T-helper 17 cell (primary cell): Measurements from ENCODE around the gene CASP4. TPM values are rescaled to one million over a fixed set of nuclear protein-coding genes. Genes with fewer than 3 reads are reported as not detected.
"Not testable (repeated sequence)": the region's sequence is repeated elsewhere in the genome, so short reads cannot be mapped to it uniquely, and the experiment has no call there.

Source experiments
- ATAC-seq: fragments of 150-1000 bp; cut with Tn5 transposase; 2 replicates; pipeline ENCODE4 v1.10.0; 2021; ENCODE audit warnings: mild to moderate bottlenecking, moderate library complexity
- DNase-seq, 3 donors: peaks; one replicate each; pipeline versions ENCODE4 v3.0.0 to v3.0.0-alpha.2; 2020 to 2021
- H3K9me3 ChIP-seq: one replicate; pipeline ENCODE4 v1.7.0; 2013; ENCODE audit warnings: low read length, mild to moderate bottlenecking; ENCODE audit not compliant: control insufficient read depth, poor library complexity, severe bottlenecking
- H3K27ac Mint-ChIP-seq: one replicate; pipeline ENCODE4 v1.8.0; 2022; ENCODE audit warnings: mild to moderate bottlenecking, moderate library complexity, mixed read lengths
- H3K27me3 Mint-ChIP-seq: one replicate; pipeline ENCODE4 v1.8.0; 2022; ENCODE audit warnings: mixed read lengths
- H3K36me3 Mint-ChIP-seq: one replicate; pipeline ENCODE4 v1.8.0; 2022; ENCODE audit warnings: low read depth, mixed read lengths
- H3K4me1 Mint-ChIP-seq: one replicate; pipeline ENCODE4 v1.8.0; 2022; ENCODE audit warnings: mild to moderate bottlenecking, mixed read lengths
- H3K4me3 Mint-ChIP-seq: one replicate; pipeline ENCODE4 v1.8.0; 2022; ENCODE audit warnings: mild to moderate bottlenecking, moderate library complexity, mixed read lengths
- total RNA-seq, 4 donors: library from RNA in 2 of 4; stranded (reverse) in 2 of 4; gene quantifications; one replicate each; pipeline ENCODE4 v1.2.3 and lab custom pipeline; 2022 to 2026

The CASP4 gene
- total RNA-seq, 2 donors from 2014 or later = 97.2 to 102 TPM

DNA sequence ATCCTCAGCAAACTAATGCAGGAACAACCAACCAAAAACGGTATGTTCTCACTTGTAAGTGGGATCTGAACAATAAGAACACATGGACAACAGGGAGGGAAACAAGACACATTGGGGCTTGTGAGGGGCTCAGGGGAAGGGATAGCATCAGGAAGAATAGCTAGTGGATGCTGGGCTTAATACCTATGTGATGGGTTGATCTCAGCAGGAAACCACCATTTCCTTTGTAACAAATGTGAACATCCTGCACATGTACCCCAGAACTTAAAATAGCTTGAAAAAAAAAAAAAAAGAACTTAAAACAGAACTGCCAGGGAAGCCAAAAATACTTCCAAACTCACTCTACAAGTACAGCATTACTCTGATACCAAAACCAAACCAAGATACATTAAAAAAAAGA is 33.8 kb downstream of the CASP4 start:
- Mint-ChIP-seq H3K27ac (peak overlapping the region; percentile 24), H3K4me3 (peak overlapping the region; percentile 73), H3K27me3 (no peaks in the 10 kb centered on the region), H3K36me3 (no peaks in the 10 kb centered on the region), H3K4me1 (peaks cover 14% of the 10 kb centered on the region)
- no peaks in the 10 kb centered on the region for H3K9me3 ChIP-seq
- DNase-seq = no peak
- ATAC-seq = peak; percentile 70

DNA sequence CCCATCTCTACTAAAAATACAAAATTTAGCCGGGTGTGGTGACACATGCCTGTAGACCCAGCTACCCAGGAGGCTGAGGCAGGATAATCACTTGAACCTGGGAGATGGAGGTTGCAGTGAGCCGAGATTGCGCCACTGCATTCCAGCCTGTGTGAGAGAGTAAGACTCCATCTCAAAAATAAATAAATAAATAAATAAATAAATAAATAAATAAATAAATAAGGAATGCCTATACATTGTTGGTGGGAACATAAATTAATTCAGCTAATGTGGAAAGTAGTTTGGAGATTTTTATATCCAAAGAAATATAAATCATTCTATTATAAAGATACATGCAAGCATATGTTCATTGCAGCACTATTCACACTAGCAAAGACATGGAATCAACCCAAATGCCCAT is 34.3 kb downstream of the CASP4 start:
- not testable (repeated sequence) for H3K27me3 Mint-ChIP-seq, H3K27ac Mint-ChIP-seq, H3K36me3 Mint-ChIP-seq, H3K9me3 ChIP-seq, DNase-seq, ATAC-seq
- Mint-ChIP-seq H3K4me3 (peak overlapping the region; percentile 73), H3K4me1 (peaks cover 14% of the 10 kb centered on the region)

DNA sequence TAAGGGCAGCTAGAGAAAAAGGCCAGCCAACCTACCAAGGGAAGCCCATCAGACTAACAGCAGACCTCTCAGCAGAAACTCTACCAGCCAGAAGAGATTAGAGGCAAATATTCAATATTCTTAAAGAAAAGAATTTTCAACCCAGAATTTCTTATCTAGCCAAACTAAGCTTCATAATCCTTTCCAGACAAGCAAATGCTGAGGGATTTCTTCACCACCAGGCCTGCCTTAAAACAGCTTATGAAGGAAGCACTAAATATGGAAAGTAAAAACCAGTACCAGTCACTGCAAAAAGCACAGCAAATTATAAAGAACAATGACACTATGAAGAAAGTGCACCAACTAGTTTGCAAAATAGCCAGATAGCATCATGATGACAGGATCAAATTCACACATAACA is 39.6 kb downstream of the CASP4 start:
- ATAC-seq (no peak), DNase-seq (no peak)
- peaks cover 6% of the 10 kb centered on the region for H3K36me3 Mint-ChIP-seq
- H3K4me1 Mint-ChIP-seq = no peaks in the 10 kb centered on the region
- H3K4me3 Mint-ChIP-seq = no peak overlapping the region
- no peaks in the 10 kb centered on the region for H3K27me3 Mint-ChIP-seq
- no peak overlapping the region for H3K27ac Mint-ChIP-seq
- H3K9me3 ChIP-seq = no peaks in the 10 kb centered on the region

DNA sequence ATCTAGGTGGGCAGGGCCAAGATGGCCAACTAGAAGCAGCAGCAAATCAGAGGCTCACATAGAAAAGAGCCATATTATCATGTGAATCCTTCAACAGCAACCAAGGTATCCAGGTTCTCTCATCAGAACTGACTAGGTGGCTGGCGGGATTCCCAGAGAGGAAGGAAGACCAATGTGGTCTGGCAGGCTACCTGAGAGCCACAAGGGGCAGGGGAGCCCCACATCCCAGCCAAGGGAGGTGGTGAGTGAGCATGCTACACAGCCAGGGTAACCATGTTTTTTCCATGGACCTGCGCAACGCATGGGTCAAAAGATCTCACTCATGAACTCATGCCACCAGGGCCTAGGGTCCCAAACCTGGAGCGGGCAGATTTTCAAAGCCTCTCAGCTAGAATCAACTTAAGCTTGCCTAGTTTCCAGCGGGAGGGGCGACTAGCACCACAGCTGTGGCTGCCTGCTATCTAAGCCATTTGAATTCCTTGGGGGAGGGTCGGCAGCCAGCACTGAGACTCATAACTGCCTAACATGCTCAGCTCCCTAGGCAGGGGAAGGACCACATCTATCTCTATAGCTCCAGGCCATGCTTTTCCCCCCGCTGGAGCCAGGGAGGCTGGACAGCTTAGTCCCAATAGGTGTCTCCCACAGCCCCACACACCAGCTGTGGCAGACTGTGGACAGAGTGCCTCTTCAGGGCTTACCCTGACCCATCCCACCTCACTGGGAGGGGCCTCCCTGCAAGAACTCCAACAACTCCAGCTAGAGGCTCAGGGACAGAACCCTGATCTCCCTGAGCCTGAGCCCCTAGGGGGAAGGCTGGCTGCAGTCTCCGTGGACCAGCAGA is 41.4 kb downstream of the CASP4 start:
- no peaks in the 10 kb centered on the region for H3K9me3 ChIP-seq
- ATAC-seq (no peak), DNase-seq (no peak)
- no peak overlapping the region for H3K27ac Mint-ChIP-seq
- peaks cover 6% of the 10 kb centered on the region for H3K36me3 Mint-ChIP-seq
- H3K4me1 Mint-ChIP-seq = no peaks in the 10 kb centered on the region
- no peak overlapping the region for H3K4me3 Mint-ChIP-seq
- no peaks in the 10 kb centered on the region for H3K27me3 Mint-ChIP-seq

DNA sequence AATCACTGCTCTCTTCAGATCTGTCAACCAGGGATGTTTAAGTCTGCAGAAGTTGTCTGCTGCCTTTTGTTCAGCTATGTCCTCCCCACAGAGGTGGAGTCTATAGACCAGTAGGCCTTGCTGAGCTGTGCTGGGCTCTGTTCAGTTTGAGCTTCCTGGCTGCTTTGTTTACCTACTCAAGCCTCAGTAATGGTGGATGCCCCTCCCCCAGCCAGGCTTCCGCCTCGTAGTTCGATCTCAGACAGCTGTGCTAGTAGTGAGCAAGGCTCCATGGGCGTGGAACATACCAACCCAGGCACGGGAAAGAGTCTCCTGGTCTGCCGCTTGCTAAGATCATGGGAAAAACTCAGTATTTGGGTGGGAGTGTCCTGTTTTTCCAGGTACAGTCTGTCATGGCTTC is 42.5 kb downstream of the CASP4 start:
- H3K27ac Mint-ChIP-seq = no peak overlapping the region
- H3K36me3 Mint-ChIP-seq = peaks cover 6% of the 10 kb centered on the region
- H3K9me3 ChIP-seq = no peaks in the 10 kb centered on the region
- no peaks in the 10 kb centered on the region for H3K27me3 Mint-ChIP-seq
- H3K4me1 Mint-ChIP-seq = peaks cover 2% of the 10 kb centered on the region
- ATAC-seq (no peak), DNase-seq (no peak)
- H3K4me3 Mint-ChIP-seq = no peak overlapping the region

DNA sequence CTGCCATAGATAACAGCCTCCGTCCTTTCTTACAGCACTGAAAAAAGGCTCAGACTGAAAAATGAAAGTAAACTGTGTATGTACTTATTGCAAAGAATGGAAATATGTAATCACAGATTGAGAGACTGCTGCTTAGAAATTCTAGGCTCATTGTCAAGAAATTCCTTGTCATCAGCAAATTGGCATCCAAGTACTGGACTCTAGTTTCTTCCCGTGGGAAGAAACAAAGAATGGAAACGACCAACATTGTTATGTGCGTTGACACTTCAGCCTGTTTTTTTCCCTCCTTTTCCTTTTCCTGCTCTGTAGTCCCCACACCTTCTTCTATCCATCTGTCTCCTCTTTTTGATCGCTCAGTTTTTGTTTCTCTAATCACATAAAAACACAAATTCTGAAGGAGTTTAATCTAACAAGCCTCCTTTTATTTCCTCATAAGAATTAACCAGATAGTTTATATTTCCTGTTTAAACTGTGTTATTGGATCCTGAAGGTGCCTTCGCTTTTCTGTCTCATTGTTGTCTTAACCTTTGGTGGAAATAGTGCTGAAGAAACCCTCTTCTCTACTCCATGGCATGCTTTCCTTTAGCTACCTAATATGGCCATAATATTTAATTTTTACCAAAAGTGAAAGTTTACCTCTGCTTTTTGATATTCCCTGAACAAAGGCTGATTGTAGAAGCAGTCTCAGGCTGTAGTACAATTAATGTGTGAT is 50.1 kb downstream of the CASP4 start:
- peak overlapping the region; percentile 99 for H3K4me3 Mint-ChIP-seq
- H3K36me3 Mint-ChIP-seq = peaks cover 11% of the 10 kb centered on the region
- H3K9me3 ChIP-seq = no peaks in the 10 kb centered on the region
- ATAC-seq = peak; percentile 80
- no peaks in the 10 kb centered on the region for H3K27me3 Mint-ChIP-seq
- peak overlapping the region; percentile 98 for H3K27ac Mint-ChIP-seq
- DNase-seq = no peak
- H3K4me1 Mint-ChIP-seq = peaks cover 53% of the 10 kb centered on the region

DNA sequence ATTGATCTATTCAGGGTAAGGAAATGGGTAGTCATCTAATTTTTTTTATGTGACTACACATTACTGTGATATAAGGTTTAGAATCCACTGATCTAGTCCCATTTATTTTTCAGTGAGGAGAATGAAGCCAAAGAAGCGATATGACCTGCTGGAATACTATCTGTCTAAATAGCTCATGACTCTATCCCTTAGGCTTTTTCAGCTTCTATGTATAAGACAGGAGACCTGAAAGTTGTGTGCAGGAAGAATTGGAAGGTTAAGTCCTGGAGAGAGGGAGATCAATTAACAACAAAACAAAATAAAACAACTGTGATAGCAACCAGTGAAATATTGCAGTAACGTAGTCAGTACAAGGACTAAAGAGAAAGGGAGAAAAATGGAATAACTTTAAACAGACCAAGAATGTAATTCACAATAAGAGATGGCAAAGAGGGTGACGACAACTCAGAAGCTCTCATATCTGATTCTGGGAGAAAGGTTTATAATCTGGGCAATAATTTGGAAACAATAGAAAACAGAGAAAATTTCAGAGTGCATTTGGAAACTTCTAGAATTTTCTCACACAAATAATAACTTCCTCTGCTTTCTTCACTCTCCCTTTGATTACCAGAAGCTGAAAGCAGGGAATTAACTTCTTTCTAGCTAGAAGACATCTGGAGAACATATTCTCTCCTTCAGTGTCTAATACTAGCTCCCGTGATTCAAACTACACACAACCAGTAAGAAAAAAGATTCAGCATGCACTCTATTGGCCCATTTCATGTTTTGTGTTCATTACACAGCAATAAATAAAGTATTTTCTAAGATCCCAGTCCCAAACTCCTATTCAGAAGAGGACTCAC is 50.9 kb downstream of the CASP4 start:
- Mint-ChIP-seq H3K27ac (peak overlapping the region; percentile 98), H3K36me3 (peaks cover 13% of the 10 kb centered on the region), H3K4me1 (peaks cover 58% of the 10 kb centered on the region), H3K27me3 (no peaks in the 10 kb centered on the region), H3K4me3 (peak overlapping the region; percentile 99)
- ATAC-seq = peak; percentile 53
- no peaks in the 10 kb centered on the region for H3K9me3 ChIP-seq
- DNase-seq = no peak

DNA sequence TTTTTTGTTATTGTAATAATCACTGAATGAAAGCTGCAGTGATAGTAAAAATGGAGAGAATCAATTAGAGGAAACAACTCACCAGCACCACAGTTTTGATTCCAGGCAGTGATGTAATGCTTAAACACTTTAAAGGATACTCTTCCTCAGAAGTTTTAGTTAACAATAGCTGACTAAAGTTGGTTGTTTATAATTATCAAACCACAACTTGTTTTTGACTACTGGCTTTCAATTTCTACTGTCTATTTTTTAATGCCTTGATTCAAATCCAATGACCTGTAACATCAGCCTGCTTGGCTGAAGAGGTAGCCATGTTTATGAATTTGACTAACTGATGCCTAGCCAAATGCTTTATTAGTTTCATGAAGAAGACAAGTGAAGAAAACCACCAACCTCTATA is 51.9 kb downstream of the CASP4 start:
- no peak for DNase-seq
- H3K27me3 Mint-ChIP-seq = no peaks in the 10 kb centered on the region

DNA sequence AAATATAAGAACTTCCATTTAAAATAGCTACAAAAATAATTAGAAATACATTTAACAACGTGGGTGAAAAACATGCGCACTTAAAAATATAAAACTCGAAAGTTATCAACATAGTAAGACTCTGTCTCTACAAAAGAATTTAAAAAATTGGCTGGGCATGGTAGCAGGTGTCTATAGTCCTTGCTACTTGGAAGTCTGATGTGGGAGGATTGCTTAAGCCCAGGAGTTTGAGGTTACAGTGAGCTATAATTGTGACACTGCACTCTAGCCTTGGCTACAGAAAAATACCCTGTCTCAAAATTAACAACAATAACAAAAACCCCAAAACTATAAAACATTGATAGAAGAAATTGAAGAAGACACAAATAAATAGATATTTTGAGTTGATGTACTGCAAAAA is 56.3 kb downstream of the CASP4 start:
- peak overlapping the region; percentile 66 for H3K27ac Mint-ChIP-seq
- no peaks in the 10 kb centered on the region for H3K27me3 Mint-ChIP-seq
- peak overlapping the region; percentile 65 for H3K4me3 Mint-ChIP-seq
- ATAC-seq = no peak
- H3K4me1 Mint-ChIP-seq = peaks cover 51% of the 10 kb centered on the region
- DNase-seq = no peak
- H3K9me3 ChIP-seq = no peaks in the 10 kb centered on the region
- H3K36me3 Mint-ChIP-seq = peaks cover 17% of the 10 kb centered on the region

More for the DNA sequence above, 51.9 kb downstream of the CASP4 start:
- no peaks in the 10 kb centered on the region for H3K9me3 ChIP-seq
- ATAC-seq = peak; percentile 29
- peaks cover 64% of the 10 kb centered on the region for H3K4me1 Mint-ChIP-seq
- peak overlapping the region; percentile 98 for H3K27ac Mint-ChIP-seq
- peaks cover 13% of the 10 kb centered on the region for H3K36me3 Mint-ChIP-seq
- H3K4me3 Mint-ChIP-seq = peak overlapping the region; percentile 99

DNA sequence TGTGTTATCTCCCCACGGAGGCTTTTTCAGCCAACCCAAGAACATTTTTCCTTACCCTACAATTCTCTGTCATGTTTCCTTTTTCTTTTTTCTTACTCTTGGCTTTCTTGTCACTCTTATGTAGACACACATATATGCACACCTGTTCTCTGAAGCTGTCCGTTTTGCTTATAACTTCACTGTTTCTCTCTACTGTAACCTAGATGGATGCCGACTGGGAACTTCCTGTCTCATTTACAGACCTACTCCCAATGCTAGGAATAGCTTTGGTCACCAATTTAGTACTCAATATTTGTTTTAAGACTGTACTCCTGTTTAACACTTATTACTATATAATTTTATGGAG is 60.2 kb downstream of the CASP4 start:
- peak overlapping the region; percentile 80 for H3K27ac Mint-ChIP-seq
- peak overlapping the region; percentile 56 for H3K4me3 Mint-ChIP-seq
- DNase-seq (no peak), ATAC-seq (peak; percentile 54)
- no peaks in the 10 kb centered on the region for H3K27me3 Mint-ChIP-seq
- H3K9me3 ChIP-seq = no peaks in the 10 kb centered on the region
- peaks cover 11% of the 10 kb centered on the region for H3K36me3 Mint-ChIP-seq
- peaks cover 20% of the 10 kb centered on the region for H3K4me1 Mint-ChIP-seq

DNA sequence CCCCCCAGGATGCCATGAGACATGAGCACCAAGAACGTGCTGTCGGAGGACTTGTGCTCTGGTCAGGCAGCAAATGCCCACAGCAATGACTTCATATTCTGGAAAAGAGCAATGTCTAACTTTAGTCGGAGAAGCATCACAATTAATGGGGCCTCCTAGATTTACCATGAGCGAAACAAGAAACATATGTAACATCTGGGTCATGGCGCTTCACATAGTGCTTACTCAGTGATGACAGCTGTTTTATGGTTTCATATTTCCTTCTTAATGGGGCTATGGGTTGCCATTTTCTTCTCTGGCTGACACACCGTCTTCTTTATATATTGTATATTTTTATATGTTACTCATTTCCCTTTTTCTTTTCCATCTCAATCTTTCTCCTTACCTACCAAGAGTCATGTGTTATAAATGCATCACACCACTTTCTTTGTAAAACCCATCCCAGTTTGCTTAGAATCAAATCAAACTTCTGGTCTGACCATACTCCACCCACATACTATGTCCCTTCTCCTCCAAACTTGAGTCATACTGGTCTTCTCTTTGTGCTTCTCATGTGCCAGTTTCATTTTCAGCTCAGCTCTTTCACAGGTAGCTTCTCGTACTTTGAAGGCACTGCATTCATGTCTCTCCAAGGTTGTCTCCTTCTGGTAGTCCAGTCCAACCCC is 60.7 kb downstream of the CASP4 start:
- Mint-ChIP-seq H3K4me1 (peaks cover 17% of the 10 kb centered on the region), H3K27ac (peak overlapping the region; percentile 80), H3K36me3 (peaks cover 10% of the 10 kb centered on the region), H3K27me3 (no peaks in the 10 kb centered on the region), H3K4me3 (peak overlapping the region; percentile 56)
- DNase-seq (no peak), ATAC-seq (peak; percentile 81)
- no peaks in the 10 kb centered on the region for H3K9me3 ChIP-seq

DNA sequence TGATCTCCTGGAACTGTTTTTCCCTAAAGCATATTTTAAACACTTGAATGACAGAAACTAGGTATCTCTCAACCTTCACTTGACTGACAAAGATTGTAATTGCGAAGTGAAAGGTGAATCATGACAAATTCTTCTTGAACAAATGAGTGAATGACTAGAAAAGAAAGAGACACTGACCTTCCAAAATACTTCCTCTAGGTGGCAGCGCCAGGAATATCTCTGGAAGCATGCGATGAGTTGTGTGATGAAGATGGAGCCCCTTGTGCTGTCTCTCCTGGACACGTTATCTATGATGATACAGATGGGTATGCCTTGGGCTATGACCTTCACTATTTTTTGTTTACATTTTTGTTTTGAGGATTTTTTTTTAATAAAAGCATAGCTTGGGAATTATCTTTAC is 63.1 kb downstream of the CASP4 start:
- Mint-ChIP-seq H3K4me3 (no peak overlapping the region), H3K27ac (no peak overlapping the region), H3K36me3 (peaks cover 10% of the 10 kb centered on the region), H3K4me1 (peaks cover 18% of the 10 kb centered on the region), H3K27me3 (no peaks in the 10 kb centered on the region)
- no peak for DNase-seq
- H3K9me3 ChIP-seq = no peaks in the 10 kb centered on the region
- no peak for ATAC-seq

DNA sequence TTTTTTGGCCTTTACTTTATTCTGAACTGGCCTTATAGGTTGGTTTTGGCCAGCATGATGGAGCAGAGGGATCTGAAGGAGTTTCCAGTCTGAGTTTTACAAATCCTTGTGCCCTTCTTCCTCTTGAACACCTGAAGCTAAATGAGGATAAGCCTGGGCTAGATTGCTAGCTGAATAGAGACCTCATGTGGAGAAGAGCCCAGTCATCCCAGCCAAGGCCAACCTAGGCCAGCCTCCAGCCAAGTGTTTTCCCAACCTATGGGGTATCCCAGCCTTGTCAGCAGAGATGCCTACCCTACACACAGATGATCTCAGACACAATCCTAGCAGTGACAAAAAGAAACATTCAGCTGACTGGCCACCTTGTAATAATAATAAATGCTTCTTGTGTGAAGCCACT is 69.1 kb downstream of the CASP4 start:
- Mint-ChIP-seq H3K27ac (peak overlapping the region; percentile 72), H3K36me3 (peaks cover 4% of the 10 kb centered on the region), H3K4me3 (no peak overlapping the region), H3K4me1 (peaks cover 23% of the 10 kb centered on the region), H3K27me3 (no peaks in the 10 kb centered on the region)
- no peaks in the 10 kb centered on the region for H3K9me3 ChIP-seq
- DNase-seq (no peak), ATAC-seq (no peak)
